GM18502 (cell line): Measurements from ENCODE around the gene ANAPC5.
"Not testable (repeated sequence)": the region's sequence is repeated elsewhere in the genome, so short reads cannot be mapped to it uniquely, and the experiment has no call there.

Experiments
- ATAC-seq: cut with Tn5 transposase; IDR thresholded peaks from one replicate; pipeline ENCODE4 v1.9.1; 2021; ENCODE audit warnings: mild to moderate bottlenecking; ENCODE audit not compliant: unreplicated experiment, poor library complexity

Gene ANAPC5

GRCh38 chr12:121288986-121289385 is 63.2 kb downstream of the ANAPC5 start:
- ATAC-seq: no peak

- ATAC-seq: no peak
Measured at GRCh38 chr12:121288158-121288845, 63.9 kb downstream of the ANAPC5 start.

GRCh38 chr12:121287267-121287954 is 64.8 kb downstream of the ANAPC5 start:
- ATAC-seq: no peak

DNA sequence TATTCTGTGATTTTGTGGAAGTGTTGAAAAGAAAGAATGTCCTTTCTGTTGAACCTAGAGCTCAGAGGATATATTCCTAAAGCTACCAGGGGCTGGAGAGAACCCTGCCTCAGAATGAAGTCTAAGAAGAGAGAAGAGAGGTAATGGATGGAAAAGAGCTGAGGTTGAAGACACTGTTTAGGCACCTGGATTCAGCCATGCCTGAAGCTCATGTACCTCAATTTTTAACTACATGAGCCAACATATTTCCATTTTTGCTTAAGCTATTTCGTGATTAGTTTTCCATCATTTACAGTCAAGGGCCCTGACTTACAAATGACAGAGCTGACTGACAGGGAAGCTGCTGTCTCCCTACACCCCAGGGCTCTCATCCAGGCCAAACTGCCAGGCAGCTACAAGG is 66.4 kb downstream of the ANAPC5 start:
- no peak for ATAC-seq

DNA sequence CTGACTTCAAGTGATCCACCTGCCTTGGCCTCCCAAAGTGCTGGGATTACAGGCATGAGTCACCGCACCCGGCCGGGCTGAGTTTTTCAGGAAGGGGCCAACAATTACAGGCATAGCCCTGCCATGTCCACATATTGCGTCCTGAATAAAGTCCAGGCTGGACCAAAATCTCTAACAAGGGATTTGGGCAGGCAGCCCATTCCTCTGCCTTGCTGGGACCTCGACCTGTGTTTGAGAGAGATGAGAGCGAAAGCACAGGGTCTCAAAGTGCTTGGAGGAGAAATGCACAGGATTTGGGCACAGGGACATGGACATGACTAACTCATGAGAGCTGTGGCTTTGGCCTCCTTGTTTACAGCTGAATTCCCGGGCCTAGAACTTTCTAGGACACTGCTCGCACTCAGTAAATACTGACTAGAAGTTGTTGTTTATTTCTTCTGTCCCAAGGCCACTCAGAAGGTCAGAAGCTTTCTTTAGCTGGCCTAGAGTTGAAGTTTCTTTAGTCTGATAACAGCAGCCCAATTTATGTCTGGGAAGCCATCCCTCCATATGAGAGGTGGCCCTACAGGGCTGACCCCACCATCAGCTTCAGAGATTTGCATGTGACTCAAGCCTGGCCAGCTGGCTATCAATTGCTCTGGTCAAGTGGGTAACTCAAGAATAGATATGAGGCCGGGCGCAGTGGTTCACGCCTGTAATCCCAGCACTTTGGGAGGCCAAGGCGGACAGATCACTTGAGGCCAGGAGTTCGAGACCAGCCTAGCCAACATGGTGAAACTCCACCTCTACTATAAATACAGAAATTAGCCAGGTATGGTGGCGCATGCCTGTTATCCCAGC is 67.4 kb downstream of the ANAPC5 start:
- ATAC-seq: no peak

- ATAC-seq: no peak
Measured at GRCh38 chr12:121283841-121284240, 68.4 kb downstream of the ANAPC5 start.

DNA sequence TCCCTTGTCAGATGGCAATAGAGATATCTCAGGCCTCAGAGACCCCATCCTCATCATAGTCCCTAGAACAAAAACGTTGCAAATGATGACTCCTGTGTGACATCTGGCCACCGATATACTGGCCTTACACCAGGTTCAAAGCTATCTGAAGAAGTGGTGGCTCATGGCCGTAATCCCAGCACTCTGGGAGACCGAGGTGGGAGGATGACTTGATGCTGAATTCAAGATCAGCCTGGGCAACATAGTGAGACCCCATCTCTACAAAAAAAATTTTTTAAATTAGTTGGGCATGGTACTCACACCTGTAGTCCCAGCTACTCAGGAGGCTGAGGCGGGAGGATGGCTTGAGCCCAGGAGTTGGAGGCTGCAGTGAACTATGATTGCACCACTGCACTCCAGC is 68.8 kb downstream of the ANAPC5 start:
- ATAC-seq: no peak

DNA sequence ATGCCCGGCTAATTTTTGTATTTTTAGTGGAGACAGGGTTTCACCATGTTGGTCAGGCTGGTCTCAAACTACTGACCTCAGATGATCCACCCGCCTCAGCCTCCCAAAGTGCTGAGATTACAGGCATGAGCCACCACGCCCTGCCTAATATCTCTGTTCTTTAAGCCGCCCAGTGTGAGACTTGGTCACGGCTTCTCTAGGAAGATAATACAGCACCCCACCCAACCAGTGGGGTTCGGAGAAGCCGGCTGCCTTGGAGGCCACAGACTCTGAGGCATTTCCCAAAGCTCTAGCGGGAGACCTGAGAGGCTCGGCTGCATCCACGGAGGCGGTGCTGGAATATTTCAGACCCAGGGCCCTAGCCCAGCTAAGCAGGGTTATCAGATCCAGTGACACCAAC is 69.3 kb downstream of the ANAPC5 start:
- ATAC-seq: not testable (repeated sequence)

- no peak for ATAC-seq
Measured at GRCh38 chr12:121282072-121282742, 70.0 kb downstream of the ANAPC5 start.

DNA sequence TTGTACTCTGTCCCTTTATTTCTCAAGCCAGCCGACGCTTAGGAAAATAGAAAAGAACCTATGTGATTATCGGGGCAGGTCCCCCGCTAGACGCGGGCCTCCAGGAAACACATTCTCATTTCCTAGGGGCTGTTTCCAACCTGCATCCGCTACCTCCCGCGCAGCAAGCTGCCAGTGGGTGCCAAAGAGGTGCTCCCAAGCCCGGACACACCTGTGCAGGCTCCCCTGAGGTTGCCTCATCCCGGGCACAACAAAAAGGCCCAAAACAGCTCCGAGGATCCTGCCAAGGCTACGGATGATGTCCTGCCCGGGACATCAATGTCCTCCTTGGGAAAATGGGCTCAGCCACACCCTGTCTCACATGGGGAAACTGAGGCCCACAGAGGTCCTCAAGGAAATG is 71.1 kb downstream of the ANAPC5 start:
- not testable (repeated sequence) for ATAC-seq

GRCh38 chr12:121280531-121280930 is 71.7 kb downstream of the ANAPC5 start:
- not testable (repeated sequence) for ATAC-seq

DNA sequence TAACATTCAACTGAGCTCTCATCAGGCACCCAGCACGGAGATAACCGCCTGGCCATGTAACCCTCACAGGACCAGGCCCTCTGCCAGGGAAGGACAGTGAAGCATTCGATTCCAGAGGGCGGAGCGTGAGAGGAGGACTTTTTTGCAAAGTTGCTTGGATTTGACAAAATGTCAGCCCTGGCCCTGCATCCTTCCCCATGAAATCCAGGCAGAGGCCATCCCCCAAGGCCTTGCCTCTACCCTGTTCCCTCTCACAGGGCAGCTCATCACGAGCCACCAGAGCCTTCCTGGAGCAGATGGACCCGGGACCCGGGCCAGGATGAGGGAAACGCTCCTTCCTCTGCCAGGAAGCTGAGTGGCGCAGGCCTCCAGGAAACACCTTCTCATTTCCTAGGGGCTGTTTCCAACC is 72.7 kb downstream of the ANAPC5 start:
- no peak for ATAC-seq

- no peak for ATAC-seq
Measured at GRCh38 chr12:121279071-121279375, 73.2 kb downstream of the ANAPC5 start.

- no peak for ATAC-seq
Measured at GRCh38 chr12:121278169-121279070, 73.8 kb downstream of the ANAPC5 start.

- ATAC-seq: no peak
Measured at GRCh38 chr12:121277374-121277759, 74.8 kb downstream of the ANAPC5 start.

GRCh38 chr12:121274036-121274763 is 78.0 kb downstream of the ANAPC5 start:
- ATAC-seq: no peak

GRCh38 chr12:121273364-121273896 is 78.8 kb downstream of the ANAPC5 start:
- no peak for ATAC-seq

DNA sequence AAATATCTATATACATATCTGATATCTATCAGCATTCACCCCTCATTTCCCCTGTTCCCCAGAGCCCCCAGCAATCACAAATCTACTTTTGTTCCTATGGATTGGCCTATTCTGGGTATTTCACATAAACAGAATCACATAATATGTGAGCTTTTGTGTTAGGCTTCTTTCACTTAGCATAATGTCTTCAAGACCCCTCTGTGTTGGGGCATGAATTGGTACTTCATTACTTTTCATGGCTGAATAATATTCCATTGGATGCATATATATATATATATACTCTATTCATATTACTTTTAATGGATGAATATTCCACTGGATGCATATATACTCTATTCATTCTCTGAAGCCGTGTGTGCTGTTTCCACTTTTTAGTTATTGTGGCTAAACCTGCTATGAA is 84.4 kb downstream of the ANAPC5 start:
- no peak for ATAC-seq

GRCh38 chr12:121264951-121265515 is 87.2 kb downstream of the ANAPC5 start:
- no peak for ATAC-seq
